GM12892 (cell line): ENCODE data around the gene CCL13.

Source experiments
- POLR2A ChIP-seq: IDR thresholded peaks from 2 replicates; pipeline ENCODE4 v1.6.1; 2011; ENCODE audit warnings: low read depth, low read length, control low read depth
- POLR2AphosphoS5 ChIP-seq: IDR thresholded peaks from 2 replicates; pipeline ENCODE4 v1.6.1; 2011; ENCODE audit warnings: low read depth, low read length, control low read depth
- TAF1 ChIP-seq: IDR thresholded peaks from 2 replicates; pipeline ENCODE4 v1.6.1; 2011; ENCODE audit warnings: low read depth, mild to moderate bottlenecking, control low read depth, low read length, borderline replicate concordance

DNA sequence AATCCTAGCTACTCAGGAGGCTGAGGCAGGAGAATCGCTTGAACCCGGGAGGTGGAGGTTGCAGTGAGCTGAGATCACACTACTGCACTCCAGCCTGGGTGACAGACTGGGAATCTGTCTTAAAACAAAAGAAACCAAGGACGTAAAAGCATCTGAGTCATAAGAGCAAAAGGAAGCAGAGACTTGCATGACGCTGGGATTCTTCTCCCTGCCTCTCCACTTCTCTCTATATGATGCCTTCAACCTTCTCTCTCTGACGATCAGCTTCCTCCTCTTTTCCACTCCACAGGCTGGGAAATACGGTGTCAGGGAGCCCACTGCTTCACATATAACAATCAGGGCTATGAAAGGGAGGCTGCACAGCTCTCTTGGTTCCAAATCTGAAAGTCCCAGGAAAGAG lies 49.9 kb downstream of the CCL13 start:
- TF ChIP-seq POLR2A: no peak
- no peak for TF ChIP-seq POLR2AphosphoS5
- TF ChIP-seq TAF1: no peak
